C1 segment of cervical spinal cord (tissue), 14 donors: ENCODE results near the gene RNF43.

Experiments used
- DNase-seq, 14 donors: peaks; one replicate each; lab custom pipeline; 2025; lab: John Stamatoyannopoulos, UW

The RNF43 gene

DNA sequence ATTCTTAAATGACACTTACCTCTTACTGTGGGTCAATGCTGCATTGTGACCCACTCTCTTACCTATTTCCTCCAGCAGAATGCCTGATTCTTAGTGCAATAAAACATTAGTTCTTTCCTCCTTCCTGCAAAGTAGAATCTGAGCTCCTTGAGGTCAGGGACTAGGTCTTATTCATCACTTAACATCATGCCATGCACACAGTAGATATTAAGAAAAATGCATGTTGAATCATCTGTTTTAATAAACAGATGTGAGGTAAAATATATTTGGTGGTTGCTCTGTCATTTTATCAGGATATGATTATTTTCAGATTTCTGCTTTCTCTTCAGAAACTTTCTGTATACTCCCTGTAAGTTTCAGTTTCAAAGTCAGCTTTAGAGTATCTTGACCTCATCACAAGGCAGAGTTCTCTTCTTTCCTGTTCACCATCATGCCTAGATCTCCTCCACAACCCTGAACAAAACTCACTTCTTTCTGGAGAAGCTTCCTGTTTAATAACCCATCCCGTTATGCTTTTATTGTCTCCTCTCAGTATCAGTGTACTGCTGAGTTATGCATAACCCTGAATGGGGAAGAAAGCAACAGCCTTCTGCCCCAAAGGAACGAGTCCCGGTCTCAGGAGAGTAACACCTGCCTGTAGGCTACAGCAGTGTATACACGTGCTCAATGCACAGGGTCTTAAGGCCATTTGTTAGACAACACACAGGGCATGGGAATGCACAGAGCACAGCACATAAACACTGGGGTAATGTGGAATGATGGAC, 35.0 kb downstream of the RNF43 start:
- DNase-seq: no peak

DNA sequence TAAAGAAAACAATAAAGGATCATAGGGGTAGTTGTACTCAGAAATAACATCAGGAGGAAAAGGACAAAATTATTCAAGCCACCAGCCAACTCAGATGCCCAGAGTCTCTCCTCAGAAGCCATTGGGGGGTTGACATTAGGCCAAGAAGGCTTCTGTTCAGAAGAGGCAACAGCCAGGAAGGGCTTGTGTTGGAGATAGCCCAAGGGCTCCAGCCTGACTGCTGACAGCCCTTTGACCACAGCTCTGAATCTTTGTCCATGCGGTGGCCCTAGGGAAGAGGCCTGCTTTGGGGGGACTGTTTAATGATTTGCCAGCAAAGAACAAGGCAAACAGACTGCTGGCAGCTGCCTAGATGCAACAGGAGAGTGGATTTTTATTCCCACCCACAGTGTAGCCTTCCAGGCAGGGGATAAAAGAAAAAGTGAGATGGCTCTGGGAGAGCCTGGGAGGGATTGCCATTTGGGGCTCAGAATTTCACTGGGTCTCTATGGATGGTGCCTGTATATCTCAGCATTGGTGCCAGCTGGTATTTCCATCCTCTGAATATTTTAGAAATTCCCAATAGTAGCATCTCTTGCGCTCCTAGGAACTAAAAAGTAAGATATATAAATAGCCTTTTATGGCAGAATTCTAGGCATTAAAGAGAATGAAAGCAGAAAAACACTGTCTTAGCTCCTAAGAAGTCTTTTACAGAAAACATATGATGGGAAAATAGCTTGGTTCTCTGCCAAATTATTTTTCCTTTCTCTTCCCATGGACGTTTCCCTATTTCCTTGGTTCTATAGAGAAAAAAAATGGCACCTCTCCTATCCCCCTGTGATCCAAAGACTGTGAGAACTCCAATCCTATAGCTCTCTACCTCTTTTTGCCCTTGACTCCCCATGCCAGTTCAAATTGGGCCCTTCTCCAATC, 36.0 kb downstream of the RNF43 start:
- peak in 6 of 14 donors; percentile 13 to 63 (median 22) for DNase-seq

DNA sequence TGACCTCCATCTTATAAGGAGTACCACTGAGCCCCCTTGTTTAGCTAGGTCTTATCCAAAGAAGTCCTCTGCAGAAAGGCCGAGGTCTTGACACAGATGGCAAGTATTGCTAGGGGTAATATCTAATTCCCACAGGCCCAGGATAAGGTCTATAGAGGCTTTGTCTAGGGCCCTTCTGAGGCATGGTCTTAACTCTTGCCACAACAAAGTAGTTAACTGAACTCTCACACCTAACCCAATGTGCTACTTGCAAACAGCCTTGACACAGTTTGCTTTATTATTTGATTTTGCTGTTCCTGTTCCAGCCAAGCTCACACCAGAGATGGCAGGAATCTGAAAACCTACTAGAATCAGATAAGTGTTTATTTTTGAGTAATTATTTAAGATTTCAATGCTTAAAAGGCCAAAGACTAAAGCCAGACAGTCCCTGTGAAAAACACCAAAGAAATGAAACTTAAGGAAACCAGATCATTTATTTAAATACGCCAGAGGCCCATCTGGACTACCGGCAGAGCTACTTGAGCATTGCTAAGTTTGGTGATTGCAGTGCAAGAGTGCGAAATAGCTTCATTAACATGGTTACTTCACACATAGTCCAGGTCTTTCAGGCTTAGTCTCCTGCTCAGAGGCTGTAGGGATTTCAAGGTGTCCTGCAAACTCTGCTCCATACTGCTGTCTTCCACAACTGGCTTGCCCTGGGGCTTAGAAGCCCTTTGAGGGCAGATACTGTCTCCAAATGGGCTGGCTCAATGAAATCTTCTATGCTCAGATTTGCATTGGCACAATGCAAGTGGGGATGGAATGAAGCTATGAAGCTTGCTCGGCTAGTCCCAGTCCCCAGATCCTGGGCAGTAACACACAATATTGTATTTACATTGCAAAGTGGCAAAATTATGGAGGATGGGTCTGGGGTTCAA, 36.9 kb downstream of the RNF43 start:
- DNase-seq: no peak

DNA sequence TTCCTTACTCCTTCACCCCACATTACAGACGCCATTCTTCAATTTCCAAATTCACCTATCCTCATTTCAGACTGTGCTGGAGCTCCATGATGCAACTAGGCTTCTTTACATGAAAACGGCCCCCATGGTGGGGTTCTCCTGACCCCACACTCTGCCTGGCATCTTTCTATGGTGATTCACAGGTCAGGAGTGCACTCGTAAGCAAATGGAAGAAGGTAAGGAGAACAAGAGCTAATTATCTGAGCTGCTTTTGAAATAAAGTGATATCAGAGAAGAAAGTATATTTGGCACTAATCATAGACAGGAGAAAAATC, 37.9 kb downstream of the RNF43 start:
- no peak for DNase-seq

DNA sequence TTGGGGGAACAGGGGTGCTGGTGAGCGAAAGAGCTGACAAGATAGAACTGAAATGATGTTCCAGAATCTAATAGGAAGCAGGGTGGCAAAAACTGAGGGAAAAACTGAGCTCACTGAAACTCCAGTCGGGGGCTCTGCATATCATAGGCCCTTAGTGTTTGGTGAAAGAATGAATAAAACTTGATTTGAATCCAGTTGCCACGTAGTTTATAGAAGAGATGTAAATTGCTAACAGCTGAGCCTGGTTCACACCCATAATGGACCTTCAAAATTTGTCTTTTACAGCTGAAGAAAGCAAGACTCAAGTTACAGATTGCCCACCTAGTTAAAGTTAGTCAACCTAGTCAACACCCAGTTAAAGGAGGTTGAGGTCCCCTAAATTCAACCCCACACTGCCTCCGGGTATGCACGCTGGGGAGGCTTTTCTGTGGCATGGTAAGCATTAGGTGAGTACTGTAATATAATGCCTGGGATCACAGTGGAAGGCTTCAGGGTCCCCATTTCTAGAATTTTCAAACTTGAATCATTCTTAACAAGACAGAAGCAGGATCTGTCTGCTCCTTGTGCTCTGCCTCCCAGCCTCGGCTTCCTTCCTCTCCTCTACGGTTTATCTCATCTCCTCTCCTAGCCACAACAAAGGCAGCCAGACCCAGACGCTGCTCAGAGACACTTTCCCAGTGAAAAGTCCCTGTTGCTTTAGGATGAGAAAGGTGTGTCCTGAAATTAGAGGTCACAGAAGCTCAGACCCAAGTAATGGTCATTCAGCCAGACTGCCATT, 38.4 kb downstream of the RNF43 start:
- no peak for DNase-seq

DNA sequence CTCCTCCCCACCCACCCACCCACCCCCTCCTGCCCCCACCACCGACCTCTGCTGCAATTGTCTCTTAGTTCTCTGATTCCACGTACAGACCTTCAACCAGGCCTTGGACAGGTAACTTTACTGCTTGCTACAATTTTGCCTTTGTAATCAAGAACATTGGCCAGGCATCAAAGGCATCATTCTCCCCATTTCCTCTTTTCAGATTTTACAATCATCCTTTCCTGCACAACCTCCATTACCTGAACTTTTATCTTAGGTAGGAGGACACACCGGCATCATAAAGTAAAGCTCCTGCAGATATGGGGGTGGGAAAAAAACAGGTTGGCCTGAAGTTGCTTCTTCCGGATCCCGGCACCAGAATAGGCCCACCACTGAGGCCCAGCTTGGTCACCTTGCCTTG, 39.7 kb downstream of the RNF43 start:
- no peak for DNase-seq

DNA sequence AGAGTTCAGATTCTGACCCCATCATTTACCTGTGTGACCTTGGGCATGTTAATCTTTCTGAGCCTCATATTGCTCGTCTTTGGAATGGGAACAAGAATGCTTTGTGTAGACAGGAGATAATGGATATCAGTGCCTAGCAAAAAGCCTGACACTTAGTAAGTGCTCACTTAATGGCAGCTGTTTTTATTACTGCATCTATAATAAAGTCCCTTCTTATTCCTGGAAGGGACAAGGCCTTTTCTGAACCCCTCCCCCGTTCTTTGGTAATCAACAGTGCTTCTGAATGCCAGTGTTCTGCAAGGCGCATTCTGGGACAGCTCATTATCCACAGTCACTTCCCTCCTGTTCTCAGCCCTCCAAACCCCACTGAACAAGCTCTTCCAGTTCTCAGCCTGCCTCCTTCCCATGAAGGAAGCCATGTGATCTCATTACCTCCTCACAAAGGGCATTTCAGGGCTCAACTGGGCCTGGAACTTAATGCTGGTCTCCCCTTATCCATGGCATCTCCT, 40.2 kb downstream of the RNF43 start:
- no peak for DNase-seq

DNA sequence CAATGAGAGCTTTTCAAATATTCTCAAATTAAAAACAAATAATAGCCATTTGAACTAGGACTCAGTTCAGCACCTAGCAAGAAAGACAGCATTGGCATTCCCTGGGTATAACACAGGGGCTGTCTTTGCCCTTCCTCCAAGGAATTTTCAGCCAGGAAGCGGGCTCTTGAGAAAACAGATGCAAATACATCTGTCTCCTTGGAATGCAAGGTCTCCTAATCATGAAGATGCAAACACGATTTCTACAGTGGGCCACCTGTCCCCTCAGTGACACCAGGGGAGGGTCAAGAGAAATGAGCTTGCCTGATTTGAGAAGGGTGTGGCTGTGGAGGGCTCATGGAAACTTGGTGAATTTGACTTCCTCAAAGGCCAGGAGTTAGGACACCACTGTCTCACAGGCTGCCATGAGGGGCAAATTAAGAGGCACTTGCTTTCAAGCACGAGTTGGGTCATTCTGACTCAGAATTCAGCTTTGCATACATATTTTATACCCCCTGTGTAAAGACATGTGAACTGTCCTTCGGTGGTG, 40.8 kb downstream of the RNF43 start:
- no peak for DNase-seq

DNA sequence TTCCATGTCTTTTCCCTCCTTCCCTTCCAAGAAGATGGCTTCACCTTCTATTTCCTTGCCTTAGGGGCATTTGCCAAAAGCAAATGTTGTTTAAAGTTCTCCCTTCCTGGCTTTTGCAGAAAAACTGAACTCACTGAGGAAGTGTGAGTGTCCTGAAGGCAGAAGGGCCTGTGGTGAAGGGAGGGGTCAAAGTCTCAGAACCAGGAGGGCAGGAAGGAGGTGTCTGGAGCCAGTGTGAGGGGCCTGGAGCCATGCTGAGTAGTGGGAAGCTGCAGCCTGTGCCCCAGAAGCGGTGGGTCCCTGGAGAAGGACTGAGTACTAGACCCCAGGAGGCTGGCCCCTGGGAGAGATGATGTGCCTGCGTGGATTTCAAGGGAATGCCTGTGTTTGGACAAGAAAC, 41.5 kb downstream of the RNF43 start:
- no peak for DNase-seq

DNA sequence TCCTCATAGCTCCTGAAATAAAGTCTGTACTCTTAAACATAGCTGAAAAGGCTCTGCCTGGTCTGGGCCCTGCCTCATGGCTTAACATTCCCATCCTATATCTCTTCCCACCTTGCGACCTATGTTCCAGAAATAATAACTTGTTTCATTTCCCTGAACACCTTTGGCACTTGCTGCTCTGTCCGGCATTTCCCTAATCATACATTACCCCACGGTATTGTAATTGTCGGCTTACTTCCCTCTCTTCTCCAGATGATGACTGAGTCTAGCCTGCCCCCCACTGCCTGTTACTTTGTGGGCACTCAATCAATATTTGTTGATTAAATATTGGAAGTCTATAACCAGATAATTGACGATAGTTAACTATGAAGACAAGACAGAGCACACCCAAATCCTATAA, 42.1 kb downstream of the RNF43 start:
- DNase-seq: no peak

DNA sequence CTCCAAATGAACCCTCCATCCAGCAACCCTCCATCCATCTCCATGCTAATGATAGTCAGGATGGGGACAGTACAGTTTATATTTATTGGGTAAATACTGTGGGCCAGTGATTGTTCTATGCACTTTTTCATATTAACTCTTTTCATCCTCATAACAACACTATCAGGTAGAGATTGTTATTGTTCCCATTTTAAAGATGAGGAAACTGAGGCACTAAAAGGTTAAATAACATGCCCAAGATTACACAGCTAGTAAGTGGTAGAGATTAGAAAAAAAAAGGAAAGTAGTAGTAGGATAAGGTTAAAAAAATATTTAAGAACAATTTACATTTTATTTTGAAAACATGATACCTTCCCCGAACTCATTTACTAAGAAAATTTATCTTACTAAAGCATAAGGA, 43.4 kb downstream of the RNF43 start:
- DNase-seq: no peak

DNA sequence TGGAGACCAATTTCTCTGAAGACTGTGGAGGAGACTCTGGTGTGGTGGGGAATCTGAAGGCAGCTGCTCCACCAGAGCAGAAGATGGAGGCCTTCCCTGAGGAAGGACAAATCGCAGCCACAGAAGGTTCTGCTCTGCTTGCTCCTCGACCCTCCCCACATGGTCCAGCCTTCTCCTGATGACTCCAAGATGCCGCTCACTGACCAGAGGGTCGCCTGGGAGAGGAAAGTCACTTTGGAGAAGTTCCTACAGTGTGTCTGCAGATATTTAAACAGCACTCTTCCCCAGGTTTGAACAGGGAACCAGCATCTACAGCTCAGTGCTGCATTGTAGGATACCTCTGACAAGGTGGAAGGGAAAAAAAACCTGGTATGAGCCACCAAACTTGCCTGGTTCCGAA, 44.3 kb downstream of the RNF43 start:
- DNase-seq: no peak

DNA sequence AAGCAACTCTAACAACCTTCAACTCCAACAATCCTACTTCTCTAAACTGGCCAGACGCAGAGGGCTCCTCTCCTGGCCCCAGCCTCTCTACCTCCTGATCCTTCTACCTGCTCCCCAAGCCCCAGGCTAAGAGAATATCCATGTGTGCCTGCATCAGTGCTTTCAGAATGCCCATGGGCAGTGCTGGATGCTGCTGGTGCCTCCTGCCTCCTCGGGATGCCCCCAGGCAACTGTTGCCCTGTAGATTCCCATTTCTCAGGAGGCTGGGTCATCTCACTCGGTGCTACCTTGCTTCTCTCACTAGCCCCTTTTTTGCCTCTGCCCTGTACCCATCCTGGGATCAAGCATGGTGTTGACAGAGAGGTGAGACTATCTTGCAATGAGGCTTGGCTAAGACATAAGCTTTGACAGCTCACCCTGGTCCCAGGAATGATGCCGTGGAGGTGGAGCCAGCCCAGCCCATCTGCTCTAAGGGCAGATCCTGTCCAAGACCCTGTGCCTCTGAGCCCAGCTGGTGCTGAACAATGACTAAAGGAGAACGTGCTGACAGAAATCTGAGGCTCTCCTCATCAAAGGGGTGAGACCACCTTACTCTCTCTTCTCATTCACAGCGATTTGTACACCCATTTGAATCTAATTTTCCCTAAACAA, 45.9 kb downstream of the RNF43 start:
- peak in 1 of 14 donors; percentile 79 for DNase-seq

DNA sequence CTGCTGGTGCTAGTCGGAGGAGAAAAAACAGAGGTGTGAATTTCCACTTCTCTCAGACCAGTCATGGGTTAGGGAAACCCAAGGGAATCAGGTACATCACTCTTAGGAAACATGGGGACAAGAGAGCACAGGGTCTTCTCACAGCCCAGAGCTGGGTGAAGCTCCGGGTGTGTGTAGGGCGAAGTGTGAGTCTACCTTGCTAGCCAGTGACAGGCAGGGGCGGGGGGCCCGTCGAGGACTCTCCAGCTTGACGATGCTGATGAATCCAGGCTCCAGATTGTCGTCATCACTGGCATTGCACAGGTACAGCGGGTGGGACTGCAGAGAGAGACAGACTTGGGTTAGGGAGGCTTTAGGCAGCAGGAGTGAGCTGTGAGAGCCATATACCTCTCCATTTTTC, 46.6 kb downstream of the RNF43 start:
- no peak for DNase-seq

DNA sequence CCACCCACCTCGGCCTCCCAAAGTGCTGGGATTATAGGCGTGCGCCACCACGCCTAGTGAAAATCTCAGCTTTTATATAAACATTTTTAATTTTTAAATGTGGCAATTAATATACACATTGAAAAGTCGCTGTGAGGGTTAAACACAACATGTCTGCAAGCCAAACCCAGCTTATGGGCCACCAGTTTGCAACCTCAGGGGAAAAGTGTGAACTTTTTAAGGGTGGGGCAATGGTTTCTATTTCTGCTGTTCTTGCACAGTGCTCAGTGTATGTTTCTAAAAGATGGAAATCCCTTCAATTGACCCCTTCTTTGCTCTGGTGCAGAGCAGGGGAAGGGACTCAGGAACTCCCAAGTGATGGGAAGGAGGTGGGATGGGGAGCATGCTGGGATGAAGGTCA, 47.0 kb downstream of the RNF43 start:
- DNase-seq: no peak

DNA sequence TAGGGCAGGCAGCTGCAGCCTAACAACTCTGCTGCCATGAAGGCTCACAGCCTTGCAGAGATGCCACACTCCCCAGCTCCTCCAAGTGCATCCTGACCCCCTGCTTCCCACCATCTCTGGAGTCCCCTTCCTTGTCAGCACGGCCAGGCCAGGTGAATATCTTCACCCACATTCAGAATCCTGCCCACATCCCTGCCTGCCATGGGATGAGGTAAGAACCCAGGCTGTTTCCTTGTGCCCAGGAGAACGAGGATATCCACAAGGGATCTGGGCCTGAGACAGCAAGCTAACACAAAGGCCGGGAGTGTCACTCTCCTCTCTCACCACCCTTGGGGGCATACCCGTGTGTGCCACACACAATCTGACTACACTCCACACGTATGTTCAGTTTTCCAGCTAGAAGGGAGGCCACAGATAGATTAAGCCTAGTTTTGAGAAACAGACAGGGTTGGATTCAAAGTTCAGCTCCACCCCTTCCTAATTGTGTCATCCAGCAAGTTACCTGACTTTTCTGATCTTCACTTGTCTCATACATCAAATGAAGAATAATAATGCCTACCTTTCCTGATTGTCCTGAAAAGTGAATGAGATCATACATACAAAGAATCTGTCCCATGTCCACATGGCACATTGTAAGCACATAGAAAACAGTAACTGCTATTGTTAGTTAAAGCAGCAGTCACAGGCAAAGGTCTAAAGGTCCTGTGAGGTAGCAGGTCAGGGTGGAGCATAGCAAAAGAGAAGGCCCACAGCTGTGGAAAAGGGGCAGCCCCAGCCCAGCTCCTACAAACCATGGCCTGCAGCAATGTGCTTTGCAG, 47.9 kb downstream of the RNF43 start:
- no peak for DNase-seq

DNA sequence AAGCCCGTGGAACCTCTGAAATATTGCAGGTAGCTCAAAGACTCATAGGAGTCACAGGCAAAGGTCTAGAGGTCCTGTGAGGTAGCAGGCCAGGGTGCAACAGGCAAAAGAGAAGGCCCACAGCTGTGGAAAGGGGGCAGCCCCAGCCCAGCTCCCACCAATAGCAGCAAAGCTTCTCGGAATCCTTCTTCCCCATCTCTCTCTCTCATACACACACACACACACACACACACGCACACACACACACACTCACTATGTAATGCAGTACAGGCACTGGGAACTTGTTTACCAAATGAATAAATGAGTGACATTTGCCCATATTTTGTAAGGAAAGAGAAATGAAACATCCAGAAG, 48.5 kb downstream of the RNF43 start:
- no peak for DNase-seq
